Urothelium cell line (cell line): ENCODE data around the gene HSD17B1.

Experiments used
- DNase-seq: peaks from one replicate; pipeline ENCODE4 v3.0.0; 2011; ENCODE audit warnings: low spot score, mixed read lengths
- FAIRE-seq: peaks from 2 replicates; lab custom pipeline; 2011; peaks lifted over from hg19 to GRCh38; lab: Jason Lieb, UNC

HSD17B1 gene

GRCh38 chr17:42596386-42596785, 43.7 kb downstream of the HSD17B1 start:
- DNase-seq (no peak), FAIRE-seq (no peak)

DNA sequence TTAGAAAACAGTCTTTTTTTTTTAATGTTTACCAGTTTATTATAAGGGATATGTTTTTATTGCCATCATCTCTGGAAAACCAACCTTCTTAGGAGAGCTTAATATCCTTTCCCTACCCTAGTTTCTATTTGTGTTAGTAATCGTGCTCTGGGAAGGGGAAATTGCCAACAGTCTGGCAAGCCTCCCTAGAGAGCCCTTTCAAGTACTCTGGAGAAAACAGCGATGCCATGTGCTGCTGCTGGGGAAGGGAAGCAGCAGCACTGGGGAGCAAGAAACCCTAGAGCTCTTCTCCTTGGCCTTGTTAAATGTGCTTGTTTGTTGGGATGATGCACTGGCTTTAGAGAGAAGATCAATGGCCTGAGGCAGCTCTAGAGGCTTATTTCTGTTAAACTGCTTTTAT, 46.2 kb downstream of the HSD17B1 start:
- no peak for FAIRE-seq
- no peak for DNase-seq

GRCh38 chr17:42603318-42603717, 50.6 kb downstream of the HSD17B1 start:
- FAIRE-seq (no peak), DNase-seq (no peak)
